ENCODE measurements around the gene PTPN11.

DNA sequence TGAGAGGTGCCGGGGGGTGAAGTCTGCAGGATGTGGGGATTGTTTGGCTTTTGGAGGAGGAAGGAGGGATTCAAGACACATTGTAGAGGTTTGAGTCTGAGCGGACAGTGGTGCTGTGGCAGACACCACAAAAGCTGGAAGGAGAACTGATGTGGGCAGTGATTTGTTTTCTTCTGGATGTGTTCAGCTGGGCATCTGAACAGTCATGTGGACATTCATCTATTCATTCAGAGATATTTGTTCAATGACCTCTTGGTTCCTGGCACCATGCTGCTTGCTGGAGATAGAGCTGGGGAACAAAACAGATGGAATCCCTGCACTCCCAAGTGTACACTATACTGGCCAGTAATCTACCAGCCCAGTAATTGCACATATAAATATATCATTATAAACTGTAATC lies 64.0 kb downstream of the PTPN11 start:
- TF ChIP-seq GABPA (IDR thresholded peaks at IDR 0.05; ENCODE audit: low read depth), result no peak
- TF ChIP-seq EZH2phosphoT487 (IDR thresholded peaks at IDR 0.05; ENCODE audit: borderline replicate concordance, low read depth), result no peak
- no peak for TF ChIP-seq MXI1 (IDR thresholded peaks at IDR 0.05; ENCODE audit: low read depth, low read length)
- no peak for TF ChIP-seq POLR2AphosphoS5 (IDR thresholded peaks at IDR 0.05; ENCODE audit: low read depth, low read length)
- TF ChIP-seq, protein P1, sequence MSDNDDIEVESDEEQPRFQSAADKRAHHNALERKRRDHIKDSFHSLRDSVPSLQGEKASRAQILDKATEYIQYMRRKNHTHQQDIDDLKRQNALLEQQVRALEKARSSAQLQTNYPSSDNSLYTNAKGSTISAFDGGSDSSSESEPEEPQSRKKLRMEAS (IDR thresholded peaks at IDR 0.05; ENCODE audit: low read depth), result no peak
- TF ChIP-seq, protein P2, sequence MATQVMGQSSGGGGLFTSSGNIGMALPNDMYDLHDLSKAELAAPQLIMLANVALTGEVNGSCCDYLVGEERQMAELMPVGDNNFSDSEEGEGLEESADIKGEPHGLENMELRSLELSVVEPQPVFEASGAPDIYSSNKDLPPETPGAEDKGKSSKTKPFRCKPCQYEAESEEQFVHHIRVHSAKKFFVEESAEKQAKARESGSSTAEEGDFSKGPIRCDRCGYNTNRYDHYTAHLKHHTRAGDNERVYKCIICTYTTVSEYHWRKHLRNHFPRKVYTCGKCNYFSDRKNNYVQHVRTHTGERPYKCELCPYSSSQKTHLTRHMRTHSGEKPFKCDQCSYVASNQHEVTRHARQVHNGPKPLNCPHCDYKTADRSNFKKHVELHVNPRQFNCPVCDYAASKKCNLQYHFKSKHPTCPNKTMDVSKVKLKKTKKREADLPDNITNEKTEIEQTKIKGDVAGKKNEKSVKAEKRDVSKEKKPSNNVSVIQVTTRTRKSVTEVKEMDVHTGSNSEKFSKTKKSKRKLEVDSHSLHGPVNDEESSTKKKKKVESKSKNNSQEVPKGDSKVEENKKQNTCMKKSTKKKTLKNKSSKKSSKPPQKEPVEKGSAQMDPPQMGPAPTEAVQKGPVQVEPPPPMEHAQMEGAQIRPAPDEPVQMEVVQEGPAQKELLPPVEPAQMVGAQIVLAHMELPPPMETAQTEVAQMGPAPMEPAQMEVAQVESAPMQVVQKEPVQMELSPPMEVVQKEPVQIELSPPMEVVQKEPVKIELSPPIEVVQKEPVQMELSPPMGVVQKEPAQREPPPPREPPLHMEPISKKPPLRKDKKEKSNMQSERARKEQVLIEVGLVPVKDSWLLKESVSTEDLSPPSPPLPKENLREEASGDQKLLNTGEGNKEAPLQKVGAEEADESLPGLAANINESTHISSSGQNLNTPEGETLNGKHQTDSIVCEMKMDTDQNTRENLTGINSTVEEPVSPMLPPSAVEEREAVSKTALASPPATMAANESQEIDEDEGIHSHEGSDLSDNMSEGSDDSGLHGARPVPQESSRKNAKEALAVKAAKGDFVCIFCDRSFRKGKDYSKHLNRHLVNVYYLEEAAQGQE (IDR thresholded peaks at IDR 0.05; ENCODE audit: low read depth, low read length), result no peak
- TF ChIP-seq, protein P3, sequence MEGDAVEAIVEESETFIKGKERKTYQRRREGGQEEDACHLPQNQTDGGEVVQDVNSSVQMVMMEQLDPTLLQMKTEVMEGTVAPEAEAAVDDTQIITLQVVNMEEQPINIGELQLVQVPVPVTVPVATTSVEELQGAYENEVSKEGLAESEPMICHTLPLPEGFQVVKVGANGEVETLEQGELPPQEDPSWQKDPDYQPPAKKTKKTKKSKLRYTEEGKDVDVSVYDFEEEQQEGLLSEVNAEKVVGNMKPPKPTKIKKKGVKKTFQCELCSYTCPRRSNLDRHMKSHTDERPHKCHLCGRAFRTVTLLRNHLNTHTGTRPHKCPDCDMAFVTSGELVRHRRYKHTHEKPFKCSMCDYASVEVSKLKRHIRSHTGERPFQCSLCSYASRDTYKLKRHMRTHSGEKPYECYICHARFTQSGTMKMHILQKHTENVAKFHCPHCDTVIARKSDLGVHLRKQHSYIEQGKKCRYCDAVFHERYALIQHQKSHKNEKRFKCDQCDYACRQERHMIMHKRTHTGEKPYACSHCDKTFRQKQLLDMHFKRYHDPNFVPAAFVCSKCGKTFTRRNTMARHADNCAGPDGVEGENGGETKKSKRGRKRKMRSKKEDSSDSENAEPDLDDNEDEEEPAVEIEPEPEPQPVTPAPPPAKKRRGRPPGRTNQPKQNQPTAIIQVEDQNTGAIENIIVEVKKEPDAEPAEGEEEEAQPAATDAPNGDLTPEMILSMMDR (IDR thresholded peaks at IDR 0.05), result no peak
- no peak for TF ChIP-seq YY1 (IDR thresholded peaks at IDR 0.05; ENCODE audit: low read depth)
- TF ChIP-seq, protein P4, sequence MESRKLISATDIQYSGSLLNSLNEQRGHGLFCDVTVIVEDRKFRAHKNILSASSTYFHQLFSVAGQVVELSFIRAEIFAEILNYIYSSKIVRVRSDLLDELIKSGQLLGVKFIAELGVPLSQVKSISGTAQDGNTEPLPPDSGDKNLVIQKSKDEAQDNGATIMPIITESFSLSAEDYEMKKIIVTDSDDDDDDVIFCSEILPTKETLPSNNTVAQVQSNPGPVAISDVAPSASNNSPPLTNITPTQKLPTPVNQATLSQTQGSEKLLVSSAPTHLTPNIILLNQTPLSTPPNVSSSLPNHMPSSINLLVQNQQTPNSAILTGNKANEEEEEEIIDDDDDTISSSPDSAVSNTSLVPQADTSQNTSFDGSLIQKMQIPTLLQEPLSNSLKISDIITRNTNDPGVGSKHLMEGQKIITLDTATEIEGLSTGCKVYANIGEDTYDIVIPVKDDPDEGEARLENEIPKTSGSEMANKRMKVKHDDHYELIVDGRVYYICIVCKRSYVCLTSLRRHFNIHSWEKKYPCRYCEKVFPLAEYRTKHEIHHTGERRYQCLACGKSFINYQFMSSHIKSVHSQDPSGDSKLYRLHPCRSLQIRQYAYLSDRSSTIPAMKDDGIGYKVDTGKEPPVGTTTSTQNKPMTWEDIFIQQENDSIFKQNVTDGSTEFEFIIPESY (IDR thresholded peaks at IDR 0.05; ENCODE audit: borderline replicate concordance, low read depth), result no peak
- TF ChIP-seq SMC3 (IDR thresholded peaks at IDR 0.05; ENCODE audit: low read depth, low read length), result no peak
- no peak for TF ChIP-seq ELF1 (IDR thresholded peaks at IDR 0.05)
- TF ChIP-seq, protein P5, sequence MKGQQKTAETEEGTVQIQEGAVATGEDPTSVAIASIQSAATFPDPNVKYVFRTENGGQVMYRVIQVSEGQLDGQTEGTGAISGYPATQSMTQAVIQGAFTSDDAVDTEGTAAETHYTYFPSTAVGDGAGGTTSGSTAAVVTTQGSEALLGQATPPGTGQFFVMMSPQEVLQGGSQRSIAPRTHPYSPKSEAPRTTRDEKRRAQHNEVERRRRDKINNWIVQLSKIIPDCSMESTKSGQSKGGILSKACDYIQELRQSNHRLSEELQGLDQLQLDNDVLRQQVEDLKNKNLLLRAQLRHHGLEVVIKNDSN (IDR thresholded peaks at IDR 0.05; ENCODE audit: borderline replicate concordance, low read depth), result no peak
- TF ChIP-seq, protein P6, sequence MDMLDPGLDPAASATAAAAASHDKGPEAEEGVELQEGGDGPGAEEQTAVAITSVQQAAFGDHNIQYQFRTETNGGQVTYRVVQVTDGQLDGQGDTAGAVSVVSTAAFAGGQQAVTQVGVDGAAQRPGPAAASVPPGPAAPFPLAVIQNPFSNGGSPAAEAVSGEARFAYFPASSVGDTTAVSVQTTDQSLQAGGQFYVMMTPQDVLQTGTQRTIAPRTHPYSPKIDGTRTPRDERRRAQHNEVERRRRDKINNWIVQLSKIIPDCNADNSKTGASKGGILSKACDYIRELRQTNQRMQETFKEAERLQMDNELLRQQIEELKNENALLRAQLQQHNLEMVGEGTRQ (IDR thresholded peaks at IDR 0.05; ENCODE audit: borderline replicate concordance, low read depth, low read length), result no peak
- TF ChIP-seq TAF1 (IDR thresholded peaks at IDR 0.05; ENCODE audit: borderline replicate concordance, low read depth, low read length), result no peak

Data from SK-N-SH (cell line).